H1 (cell line): ENCODE measurements around the gene MRPL55. TPM values are rescaled to one million over a fixed set of nuclear protein-coding genes. Genes with fewer than 3 reads are reported as not detected.

Source experiments
- CREB1 ChIP-seq: IDR thresholded peaks from 2 replicates; pipeline ENCODE4 v1.6.1; 2012; ENCODE audit warnings: inconsistent platforms
- EGR1 ChIP-seq: IDR thresholded peaks from 2 replicates; pipeline ENCODE4 v1.6.1; 2011; ENCODE audit warnings: low read depth, low read length, borderline replicate concordance
- GABPA ChIP-seq: IDR thresholded peaks from 2 replicates; pipeline ENCODE4 v1.6.1; 2011; ENCODE audit warnings: mild to moderate bottlenecking, low read length, moderate library complexity, borderline replicate concordance; ENCODE audit not compliant: insufficient read depth
- KDM4A ChIP-seq: IDR thresholded peaks from one replicate; pipeline ENCODE4 v1.7.1; 2012; ENCODE audit warnings: low read depth, mild to moderate bottlenecking, moderate library complexity, low read length, inconsistent platforms; ENCODE audit not compliant: severe bottlenecking
- MAX ChIP-seq: IDR thresholded peaks from 2 replicates; pipeline ENCODE4 v1.6.1; 2012; ENCODE audit warnings: inconsistent platforms
- POLR2AphosphoS5 ChIP-seq: IDR thresholded peaks from 2 replicates; pipeline ENCODE4 v1.6.1; 2011; ENCODE audit warnings: low read depth, low read length
- RFX5 ChIP-seq: IDR thresholded peaks from 2 replicates; pipeline ENCODE4 v1.6.1; 2011; ENCODE audit warnings: low read depth, low read length, improper control_type of control experiment, borderline replicate concordance
- SRF ChIP-seq: IDR thresholded peaks from 2 replicates; pipeline ENCODE4 v1.6.1; 2011; ENCODE audit warnings: mild to moderate bottlenecking, low read depth, low read length, moderate library complexity
- polyA plus RNA-seq, 7 experiments: library from polyadenylated mRNA; depleted of rRNA in 3 of 7; stranded (reverse) in 5 of 7; unstranded in 2 of 7; fragments of >200 nt in 5 of 7; fragments of 200-250 nt in 2 of 7; gene quantifications; 1 replicate in 5 of 7; 2 replicates in 1 of 7; 4 replicates in 1 of 7; pipeline versions ENCODE4 v1.2.1 to v1.2.3, GENCODE V29; 2011 to 2013; ENCODE audit warnings: missing spikeins in 2 of 7, mixed read lengths in 2 of 7
- total RNA-seq: library from RNA; stranded (reverse); fragmentation: NEBNext Ultra II Directional; extraction: Animal tissue kit (Norgen Biotek cat#: 25700); gene quantifications from 2 replicates; pipeline ENCODE4 v1.2.1, GENCODE V29; 2021
- TF ChIP-seq, protein P1 (sequence below): IDR thresholded peaks from 2 replicates; pipeline ENCODE4 v1.6.1; 2012; ENCODE audit warnings: inconsistent platforms

Gene MRPL55
- total and polyA plus RNA-seq, 2 of the 8 experiments (the other 6 are each of a cell fraction or from before 2014, with no cell fraction given), result 59.0 to 244 TPM

DNA sequence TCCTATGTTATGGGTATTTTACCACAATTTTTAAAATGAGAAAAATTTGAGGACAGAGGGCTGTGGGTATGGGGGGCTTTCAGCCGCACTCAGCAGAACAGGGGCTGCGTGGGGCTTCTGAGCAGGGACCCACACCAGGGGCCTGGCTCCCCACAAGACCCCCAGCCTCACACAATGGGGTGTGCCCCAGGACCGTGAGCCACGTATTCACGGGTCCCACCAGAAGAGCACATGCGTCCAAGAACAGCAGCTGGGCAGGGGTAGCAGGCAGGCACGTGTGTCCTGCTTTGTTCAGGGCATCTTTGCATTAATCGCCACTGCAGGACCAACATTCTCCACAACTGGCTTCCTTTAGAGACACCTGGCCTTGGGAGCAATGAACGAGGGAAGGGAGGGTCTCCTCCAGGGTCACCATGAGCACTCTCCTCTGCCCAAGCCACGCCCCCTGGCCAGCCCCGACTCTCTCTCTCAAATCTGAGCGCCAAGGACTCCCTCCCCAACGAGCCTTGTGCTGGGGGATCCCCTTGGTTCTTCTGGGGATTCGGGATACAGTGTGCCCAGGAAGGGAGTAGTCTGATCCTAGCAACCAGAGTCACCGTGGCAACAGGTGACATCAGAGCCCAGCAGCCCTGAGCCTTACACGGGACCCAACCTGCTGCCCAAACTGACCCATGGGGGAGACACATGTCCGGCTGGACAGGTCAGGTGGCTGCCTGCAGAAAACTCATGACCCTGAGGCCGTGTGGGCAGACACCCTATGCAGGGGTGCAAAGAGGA, 34.0 kb downstream of the MRPL55 start (continued):
- TF ChIP-seq MAX, result 0 out of 2 replicates have a peak, but pooled peaks have one; percentile 23
- TF ChIP-seq KDM4A, result no peak
- TF ChIP-seq GABPA, result no peak
- no peak for TF ChIP-seq EGR1
- TF ChIP-seq, protein P1, sequence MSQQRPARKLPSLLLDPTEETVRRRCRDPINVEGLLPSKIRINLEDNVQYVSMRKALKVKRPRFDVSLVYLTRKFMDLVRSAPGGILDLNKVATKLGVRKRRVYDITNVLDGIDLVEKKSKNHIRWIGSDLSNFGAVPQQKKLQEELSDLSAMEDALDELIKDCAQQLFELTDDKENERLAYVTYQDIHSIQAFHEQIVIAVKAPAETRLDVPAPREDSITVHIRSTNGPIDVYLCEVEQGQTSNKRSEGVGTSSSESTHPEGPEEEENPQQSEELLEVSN, result no peak
- no peak for TF ChIP-seq POLR2AphosphoS5
- TF ChIP-seq RFX5, result peak; percentile 92
- TF ChIP-seq CREB1, result peak; percentile 75
- TF ChIP-seq SRF, result no peak
